ENCODE results near the gene NF2.

The NF2 gene

GRCh38 chr22:29668673-29669072 lies 65.2 kb downstream of the NF2 start:
- no peak for DNase-seq (ENCODE audit: low spot score)

DNA sequence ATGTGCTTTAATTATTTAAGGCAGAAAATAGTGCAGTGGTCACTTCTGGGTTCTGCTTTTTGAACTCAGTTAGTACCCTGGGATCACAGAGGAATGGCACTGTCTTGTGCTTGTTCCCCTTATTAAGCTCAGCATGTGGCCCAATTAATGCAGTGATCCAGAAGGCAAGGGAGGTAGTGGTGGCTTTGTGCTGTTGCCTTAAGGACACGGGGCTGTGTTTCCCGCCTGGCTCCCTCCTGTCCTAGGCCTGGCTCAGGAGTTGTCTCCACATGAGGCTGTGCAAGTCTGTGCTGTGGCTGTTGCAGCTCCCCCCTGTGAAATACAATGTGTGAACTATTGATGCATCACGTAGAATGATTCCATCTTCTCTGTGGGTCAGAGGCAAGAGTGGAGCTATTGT lies 67.2 kb downstream of the NF2 start:
- no peak for DNase-seq (ENCODE audit: low spot score)

DNA sequence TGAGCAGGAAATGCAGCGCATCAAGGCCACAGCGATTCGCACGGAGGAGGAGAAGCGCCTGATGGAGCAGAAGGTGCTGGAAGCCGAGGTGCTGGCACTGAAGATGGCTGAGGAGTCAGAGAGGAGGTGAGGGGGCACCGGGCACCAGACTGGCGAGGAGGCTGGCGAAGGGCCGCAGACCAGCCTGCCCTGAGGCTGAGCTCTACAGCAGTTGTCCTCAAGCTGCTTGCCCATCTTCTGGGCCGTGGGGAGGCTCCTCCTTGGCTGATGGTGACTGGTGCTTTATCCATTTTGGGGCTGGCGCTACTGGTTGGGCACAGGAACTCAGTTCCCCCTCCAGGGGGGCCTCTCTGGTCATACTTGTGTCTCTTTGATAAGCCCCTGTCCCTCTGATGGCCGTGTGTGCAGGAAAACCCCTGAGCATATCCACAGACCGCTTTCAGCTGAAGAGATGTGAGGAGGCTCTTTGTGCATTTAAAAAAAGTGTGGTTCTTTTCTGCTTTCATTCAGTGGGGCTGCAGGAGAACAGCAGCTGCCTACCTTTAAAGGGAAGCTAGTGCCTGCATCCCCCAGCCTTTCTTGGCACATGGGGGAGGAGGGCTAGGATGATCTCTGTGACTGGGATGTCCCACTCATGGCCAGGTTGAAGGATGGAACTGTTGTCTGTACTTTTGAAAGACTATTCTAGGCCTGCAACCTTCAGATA lies 70.1 kb downstream of the NF2 start:
- no peak for DNase-seq (ENCODE audit: low spot score)

- no peak for DNase-seq (ENCODE audit: low spot score)
Measured at GRCh38 chr22:29674121-29674520, 70.7 kb downstream of the NF2 start.

GRCh38 chr22:29679316-29679715 lies 75.9 kb downstream of the NF2 start:
- DNase-seq (ENCODE audit: low spot score) = no peak

DNA sequence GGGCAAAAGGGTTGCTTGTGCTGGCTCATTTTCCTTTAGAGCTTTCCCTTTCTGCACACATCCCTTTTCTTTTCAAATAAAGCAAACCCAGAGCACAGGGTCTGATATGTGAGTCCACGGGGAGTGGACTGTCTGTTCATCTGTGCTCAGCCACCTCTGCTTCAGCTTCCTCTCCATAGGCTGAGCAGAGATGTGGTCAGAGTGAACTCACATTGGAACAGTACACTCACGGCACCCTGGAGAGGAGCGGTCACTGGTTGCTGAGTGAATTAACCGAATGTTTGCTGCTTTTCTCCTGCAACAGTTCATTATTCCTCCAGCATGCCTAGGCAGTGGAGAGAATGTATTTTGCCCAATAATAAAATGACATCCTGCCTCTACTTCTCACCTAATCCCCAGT lies 80.1 kb downstream of the NF2 start:
- DNase-seq (ENCODE audit: low spot score) = no peak

GRCh38 chr22:29684244-29684643 lies 80.8 kb downstream of the NF2 start:
- no peak for DNase-seq (ENCODE audit: low spot score)

GRCh38 chr22:29689206-29689879 lies 85.9 kb downstream of the NF2 start:
- DNase-seq (ENCODE audit: low spot score) = no peak

- no peak for DNase-seq (ENCODE audit: low spot score)
Measured at GRCh38 chr22:29689880-29690213, 86.4 kb downstream of the NF2 start.

GRCh38 chr22:29690476-29690875 lies 87.0 kb downstream of the NF2 start:
- DNase-seq (ENCODE audit: low spot score) = no peak

DNA sequence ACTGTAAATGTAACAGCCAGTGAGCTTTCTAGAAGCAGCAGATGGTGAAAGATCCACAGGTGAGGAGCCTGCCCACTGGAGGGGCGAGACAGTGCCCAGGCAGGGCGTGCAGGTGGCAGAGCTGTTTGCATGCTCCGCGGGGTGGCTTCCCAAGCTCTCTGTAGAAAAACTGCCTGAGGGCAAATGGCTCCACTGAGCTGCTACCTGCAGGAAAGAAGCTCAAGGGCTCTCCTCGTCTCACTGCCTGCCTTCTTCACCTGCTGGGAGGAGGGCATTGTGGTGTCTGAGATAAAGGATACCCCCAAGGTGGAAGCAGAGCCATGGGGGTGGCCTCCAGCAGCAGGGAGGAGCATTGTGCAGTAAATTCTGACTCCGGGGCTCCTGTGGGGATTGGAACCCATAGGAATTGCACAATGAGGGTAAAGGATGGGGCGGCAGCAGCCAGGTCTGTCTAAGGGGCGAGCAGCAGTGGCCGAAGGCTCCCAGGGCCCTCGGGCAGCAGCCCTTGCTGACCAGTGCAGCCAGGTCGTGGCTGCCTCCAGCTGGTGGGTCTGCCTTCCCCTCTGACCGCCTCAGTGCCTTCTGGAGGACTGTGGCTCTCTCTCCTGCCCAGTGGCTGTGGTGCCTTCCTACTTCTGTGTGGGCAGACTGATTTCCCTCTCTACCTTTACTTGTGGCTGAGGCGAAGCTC lies 88.3 kb downstream of the NF2 start:
- no peak for DNase-seq (ENCODE audit: low spot score)

DNA sequence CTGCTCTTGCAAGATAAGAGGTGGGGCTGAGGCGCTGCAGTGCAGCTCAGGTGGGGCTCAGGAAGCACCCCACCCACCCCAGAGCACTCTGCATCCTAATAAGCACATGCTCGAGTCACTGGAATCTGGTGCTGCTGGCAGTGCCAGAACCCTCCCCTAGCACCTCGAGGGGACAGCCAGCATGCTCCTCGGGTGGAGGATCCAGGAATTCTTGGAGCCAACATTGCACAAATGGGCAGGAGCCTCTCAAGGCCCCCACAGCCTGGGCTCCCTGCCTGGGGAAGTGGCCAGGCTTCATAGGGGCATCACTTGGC lies 88.9 kb downstream of the NF2 start:
- DNase-seq (ENCODE audit: low spot score) = no peak

- DNase-seq (ENCODE audit: low spot score) = no peak
Measured at GRCh38 chr22:29693161-29693560, 89.7 kb downstream of the NF2 start.

- DNase-seq (ENCODE audit: low spot score) = no peak
Measured at GRCh38 chr22:29693671-29694070, 90.2 kb downstream of the NF2 start.

DNA sequence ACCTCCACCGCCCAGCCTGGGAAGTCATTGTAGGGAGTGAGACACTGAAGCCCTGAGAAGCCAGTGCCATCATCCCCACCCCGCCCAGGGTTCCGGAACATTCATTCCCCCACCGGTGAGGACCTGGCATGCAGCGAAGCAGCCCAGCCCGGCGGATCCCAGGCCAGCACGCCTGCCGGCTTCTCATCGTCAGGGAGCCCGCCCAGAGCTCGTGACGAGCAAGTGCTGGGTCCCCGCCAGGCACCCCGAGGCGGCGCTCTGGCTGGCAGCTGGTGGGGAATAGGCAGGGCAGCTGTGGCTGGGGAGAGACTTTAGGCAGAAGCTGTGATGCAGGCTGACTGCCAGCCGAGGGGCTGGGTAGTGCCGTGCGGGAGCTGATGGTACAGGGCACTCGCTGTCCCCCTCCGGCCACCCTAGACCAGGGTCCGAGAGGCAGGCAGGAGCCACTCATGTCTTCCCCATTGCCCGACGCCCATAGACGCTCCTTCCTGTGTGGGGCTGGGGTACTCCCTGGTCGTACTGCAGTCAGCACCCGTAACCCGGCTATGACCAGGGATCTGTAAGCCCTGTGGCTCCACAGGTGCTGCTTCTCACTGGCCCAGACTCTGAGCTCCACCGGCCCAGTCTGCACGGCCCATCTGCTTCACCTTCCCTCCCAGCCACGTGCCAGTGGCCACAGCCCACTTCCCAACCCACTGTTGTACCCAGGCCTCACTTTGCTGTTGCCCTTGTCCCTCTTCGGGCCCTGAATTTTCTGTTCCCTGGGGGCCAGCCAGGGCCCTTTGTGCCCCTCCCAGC lies 91.9 kb downstream of the NF2 start:
- DNase-seq (ENCODE audit: low spot score) = no peak

DNA sequence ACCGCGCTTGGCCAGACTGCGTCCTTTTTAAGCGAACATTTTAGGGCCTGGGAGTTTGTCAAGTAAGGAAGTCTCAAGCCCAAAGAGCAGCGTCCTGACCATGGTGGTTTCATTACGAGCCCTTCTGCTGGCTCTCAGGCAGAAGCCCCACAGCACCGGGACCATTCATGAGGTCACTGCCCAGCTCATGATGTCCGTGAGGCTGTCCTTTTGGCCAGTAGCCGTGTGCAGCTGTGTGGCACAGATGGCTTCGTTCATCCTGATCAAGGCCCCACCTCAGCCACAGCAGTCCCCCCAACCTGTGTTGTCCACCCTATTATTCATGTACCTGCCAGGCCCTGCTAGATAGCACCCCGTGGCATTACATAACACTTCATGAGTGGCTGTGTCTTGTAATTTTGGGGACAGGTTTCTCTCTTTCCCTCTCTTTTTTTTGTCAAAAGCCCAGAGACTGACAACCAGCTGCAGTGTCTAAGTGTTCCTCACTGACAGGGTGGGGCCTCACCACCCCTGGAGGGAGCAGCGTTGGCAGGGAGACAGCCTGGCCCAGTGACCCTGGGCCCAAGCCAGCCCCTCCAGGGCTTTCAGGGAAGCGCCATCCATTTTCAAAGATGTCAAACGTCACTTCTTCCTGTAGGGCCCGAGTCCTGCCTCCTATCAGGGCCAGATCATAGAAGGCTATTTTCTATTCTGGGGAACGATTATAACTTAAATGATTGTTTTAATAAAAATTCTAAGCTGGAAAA lies 94.6 kb downstream of the NF2 start:
- no peak for DNase-seq (ENCODE audit: low spot score)

DNA sequence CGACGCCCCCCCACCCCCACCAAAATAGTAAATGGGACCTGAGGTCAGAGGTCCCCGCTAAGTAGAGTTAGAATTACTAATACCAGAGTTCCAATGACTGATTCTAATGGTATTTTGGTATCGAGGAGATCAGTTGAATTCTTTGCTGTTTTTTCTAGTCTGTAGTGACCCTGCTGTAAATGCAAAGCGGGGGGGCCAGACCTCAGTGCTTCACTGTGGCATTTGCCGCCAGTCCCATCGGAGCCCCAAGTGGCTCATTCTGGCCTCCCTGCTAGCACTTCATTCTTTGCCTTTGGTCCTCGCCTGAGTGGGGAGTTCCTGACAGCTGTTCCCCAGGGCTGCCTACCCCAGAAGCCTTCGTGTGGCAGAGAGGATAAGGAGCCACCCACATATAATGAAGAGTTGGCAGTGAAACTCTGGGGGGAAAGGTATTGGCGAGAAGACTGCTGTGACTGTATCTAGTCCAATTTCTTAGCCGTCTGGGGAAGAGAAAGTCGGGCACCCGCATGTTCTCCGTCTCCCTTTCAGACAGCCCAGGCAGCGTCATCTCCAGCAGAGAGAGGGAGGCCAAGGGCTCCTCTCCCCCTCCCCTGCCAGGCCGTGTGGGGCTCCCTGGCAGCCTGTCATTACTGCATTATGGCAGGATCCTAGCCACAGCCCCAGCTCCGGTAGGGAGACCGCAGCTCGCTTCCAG lies 96.9 kb downstream of the NF2 start:
- DNase-seq (ENCODE audit: low spot score) = no peak

DNA sequence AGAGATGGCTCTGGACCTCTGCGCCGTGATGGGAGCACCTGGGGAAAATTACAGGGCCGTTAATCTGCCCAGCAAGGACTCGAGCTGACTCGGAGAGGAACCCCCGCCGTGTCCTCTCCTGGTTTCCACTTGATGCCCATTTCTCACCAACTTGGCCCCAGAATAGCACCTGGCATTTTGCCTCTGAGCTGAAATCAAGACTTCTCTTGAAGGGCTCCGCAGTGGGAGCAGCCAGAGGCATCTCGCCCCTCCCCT lies 97.4 kb downstream of the NF2 start:
- DNase-seq (ENCODE audit: low spot score) = no peak

- DNase-seq (ENCODE audit: low spot score) = no peak
Measured at GRCh38 chr22:29701155-29701999, 97.9 kb downstream of the NF2 start.

GRCh38 chr22:29702000-29702930 lies 98.8 kb downstream of the NF2 start:
- DNase-seq (ENCODE audit: low spot score) = no peak

All from CD4-positive, alpha-beta T cell treated with Interleukin-6 at 100 ng/mL for 8 hours (primary cell).